LNCAP (cell line): ENCODE data around the gene LMTK3.

ENCODE experiments used
- CTCF ChIP-seq: fragments of 450-650 bp; IDR thresholded peaks from 2 replicates; pipeline ENCODE4 v1.5.1; 2017; ENCODE audit warnings: mild to moderate bottlenecking

LMTK3 gene

GRCh38 chr19:48484247-48484893 is 27.3 kb downstream of the LMTK3 start:
- TF ChIP-seq CTCF: no peak

- TF ChIP-seq CTCF: no peak
Observed at GRCh38 chr19:48483301-48483700, 28.3 kb downstream of the LMTK3 start.

- TF ChIP-seq CTCF: no peak
Observed at GRCh38 chr19:48481846-48482639, 29.6 kb downstream of the LMTK3 start.

GRCh38 chr19:48480558-48481500 is 30.8 kb downstream of the LMTK3 start:
- no peak for TF ChIP-seq CTCF

GRCh38 chr19:48480183-48480557 is 31.5 kb downstream of the LMTK3 start:
- TF ChIP-seq CTCF: no peak

GRCh38 chr19:48479686-48480085 is 31.9 kb downstream of the LMTK3 start:
- no peak for TF ChIP-seq CTCF
